ENCODE data around the gene INAVA.

INAVA gene

DNA sequence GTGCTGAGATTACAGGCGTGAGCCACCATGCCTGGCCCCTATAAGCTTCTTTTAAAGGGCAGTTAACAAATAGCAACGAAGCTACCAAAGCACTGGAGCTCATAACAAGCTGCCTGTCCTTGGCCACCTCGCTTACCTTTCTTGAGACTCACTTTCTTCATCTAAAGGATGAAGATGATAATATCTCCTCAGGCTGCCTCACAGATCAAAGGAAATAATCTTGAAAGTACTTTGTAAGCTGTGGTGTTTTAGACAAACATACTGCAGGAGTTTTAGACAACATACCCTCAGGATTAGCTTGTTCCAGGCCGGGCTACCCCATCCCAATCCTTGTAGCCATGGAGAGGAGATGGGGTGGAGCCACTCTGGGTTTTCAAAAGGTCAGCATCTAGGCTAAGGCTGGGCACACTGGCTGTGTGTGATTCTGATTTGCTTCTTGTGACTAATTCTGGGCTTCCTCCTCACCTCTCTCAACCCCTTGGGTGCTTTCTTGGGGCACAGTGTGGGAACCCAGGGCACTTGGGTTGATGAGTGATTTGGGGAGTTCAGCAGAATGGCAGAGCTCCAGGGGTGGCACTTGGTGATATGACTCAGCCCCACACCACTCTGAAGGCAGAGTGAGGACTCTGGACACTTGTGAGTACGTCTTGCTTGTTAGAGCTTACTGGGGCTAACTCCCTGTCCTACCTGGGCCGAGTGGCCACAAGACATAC, 16.7 kb upstream of the INAVA start:
- H3K36me3 ChIP-seq, result no peaks in the 10 kb centered on the region
- H3K27ac ChIP-seq, result no peak overlapping the region
- no peak overlapping the region for H3K4me3 ChIP-seq (ENCODE audit: low read depth, low read length)
- H3K9me3 ChIP-seq (ENCODE audit: severe bottlenecking), result no peaks in the 10 kb centered on the region
- peak; percentile 33 for DNase-seq
- TF ChIP-seq, protein P1, sequence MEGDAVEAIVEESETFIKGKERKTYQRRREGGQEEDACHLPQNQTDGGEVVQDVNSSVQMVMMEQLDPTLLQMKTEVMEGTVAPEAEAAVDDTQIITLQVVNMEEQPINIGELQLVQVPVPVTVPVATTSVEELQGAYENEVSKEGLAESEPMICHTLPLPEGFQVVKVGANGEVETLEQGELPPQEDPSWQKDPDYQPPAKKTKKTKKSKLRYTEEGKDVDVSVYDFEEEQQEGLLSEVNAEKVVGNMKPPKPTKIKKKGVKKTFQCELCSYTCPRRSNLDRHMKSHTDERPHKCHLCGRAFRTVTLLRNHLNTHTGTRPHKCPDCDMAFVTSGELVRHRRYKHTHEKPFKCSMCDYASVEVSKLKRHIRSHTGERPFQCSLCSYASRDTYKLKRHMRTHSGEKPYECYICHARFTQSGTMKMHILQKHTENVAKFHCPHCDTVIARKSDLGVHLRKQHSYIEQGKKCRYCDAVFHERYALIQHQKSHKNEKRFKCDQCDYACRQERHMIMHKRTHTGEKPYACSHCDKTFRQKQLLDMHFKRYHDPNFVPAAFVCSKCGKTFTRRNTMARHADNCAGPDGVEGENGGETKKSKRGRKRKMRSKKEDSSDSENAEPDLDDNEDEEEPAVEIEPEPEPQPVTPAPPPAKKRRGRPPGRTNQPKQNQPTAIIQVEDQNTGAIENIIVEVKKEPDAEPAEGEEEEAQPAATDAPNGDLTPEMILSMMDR (IDR thresholded peaks at IDR 0.05; ENCODE audit: low read depth, low read length), result no peak
- H3K27me3 ChIP-seq (ENCODE audit: insufficient read depth, low read depth, severe bottlenecking), result no peaks in the 10 kb centered on the region

DNA sequence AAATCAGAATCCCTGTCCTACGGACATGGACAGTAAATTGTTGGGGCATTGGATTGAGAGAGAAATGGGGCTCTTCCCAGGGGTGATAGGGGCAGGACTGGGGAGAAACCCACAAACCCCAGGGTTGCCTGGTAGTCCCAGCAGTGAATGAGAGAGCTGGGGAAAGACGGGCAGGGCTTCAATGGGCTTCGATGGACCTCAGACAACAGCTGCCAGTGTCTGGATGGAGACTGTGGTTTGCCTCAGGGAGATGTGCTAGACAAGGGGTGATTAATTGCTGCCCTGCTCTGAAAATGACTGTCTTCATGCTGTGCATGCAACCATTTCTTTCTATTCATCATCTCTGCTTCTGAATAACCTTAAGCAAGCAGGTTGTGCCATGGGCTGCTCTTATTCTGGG, 14.5 kb upstream of the INAVA start:
- Histone ChIP-seq H3K4me3 (ENCODE audit: low read depth, low read length) (no peak overlapping the region), H3K9me3 (ENCODE audit: severe bottlenecking) (no peaks in the 10 kb centered on the region), H3K36me3 (no peaks in the 10 kb centered on the region), H3K27ac (no peak overlapping the region), H3K27me3 (ENCODE audit: insufficient read depth, low read depth, severe bottlenecking) (no peaks in the 10 kb centered on the region)
- TF ChIP-seq, protein P1 (IDR thresholded peaks at IDR 0.05; ENCODE audit: low read depth, low read length), result no peak
- no peak for DNase-seq

DNA sequence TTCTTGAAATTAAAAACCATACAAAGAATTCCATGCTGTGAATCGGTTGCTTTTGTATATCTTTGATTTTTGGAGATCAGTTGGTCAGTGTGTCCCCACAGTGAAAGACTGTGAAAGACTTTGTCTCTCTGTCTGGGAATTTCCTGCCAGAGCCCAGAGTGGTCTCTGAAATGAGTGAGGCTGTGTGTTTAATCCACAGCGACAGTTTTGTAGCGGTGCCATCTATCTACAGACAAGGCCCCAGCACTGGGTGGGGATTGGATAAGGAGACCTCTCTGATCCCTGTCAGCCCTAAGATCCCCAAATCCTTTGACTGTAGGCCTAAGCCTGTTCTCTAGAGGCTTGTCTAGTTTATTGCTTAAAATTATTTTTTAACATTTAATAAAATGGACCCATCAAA, 11.6 kb upstream of the INAVA start:
- Histone ChIP-seq H3K36me3 (no peaks in the 10 kb centered on the region), H3K4me3 (ENCODE audit: low read depth, low read length) (no peak overlapping the region), H3K27ac (no peak overlapping the region), H3K27me3 (ENCODE audit: insufficient read depth, low read depth, severe bottlenecking) (no peaks in the 10 kb centered on the region), H3K9me3 (ENCODE audit: severe bottlenecking) (no peaks in the 10 kb centered on the region)
- DNase-seq, result peak; percentile 75
- TF ChIP-seq, protein P1 (IDR thresholded peaks at IDR 0.05; ENCODE audit: low read depth, low read length), result no peak

DNA sequence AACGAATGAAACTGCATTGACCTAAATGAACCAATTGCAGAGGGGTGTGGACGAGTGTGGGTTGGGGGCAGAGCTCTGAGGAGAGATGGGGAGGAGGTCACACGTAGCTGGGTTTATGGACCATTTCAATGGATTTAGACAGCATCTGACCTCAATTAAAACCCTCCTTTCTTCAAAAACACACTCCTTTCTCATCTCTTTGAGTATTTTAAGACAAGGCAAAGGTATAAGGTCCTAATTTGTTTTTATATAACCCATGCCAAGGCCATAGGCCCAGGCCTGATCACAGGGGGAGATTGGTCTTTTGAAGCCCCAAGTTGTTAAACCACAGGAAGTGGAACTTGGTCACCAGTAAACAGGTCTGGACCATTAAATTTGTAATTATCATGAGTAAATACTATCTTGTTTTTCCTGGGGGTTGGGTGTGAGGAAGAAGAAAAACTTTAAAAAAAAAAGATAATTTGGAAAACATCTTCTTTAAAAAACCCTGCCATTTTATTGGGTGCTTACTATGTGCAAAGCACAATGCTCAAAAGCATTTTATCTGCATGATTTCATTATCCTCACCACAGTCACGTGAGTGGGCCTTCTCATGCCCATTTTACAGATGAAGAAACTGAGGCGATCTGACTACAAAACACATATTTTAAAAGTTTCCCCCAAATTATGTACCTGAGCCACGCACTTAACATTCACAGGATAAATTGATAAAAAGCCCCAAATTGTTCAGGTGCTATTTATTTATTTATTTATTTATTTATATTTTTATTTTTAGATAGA, 8.9 kb upstream of the INAVA start:
- DNase-seq, result no peak
- H3K27me3 ChIP-seq (ENCODE audit: insufficient read depth, low read depth, severe bottlenecking), result no peaks in the 10 kb centered on the region
- no peaks in the 10 kb centered on the region for H3K36me3 ChIP-seq
- TF ChIP-seq, protein P1 (IDR thresholded peaks at IDR 0.05; ENCODE audit: low read depth, low read length), result no peak
- H3K9me3 ChIP-seq (ENCODE audit: severe bottlenecking), result no peaks in the 10 kb centered on the region
- H3K27ac ChIP-seq, result no peak overlapping the region
- H3K4me3 ChIP-seq (ENCODE audit: low read depth, low read length), result no peak overlapping the region

DNA sequence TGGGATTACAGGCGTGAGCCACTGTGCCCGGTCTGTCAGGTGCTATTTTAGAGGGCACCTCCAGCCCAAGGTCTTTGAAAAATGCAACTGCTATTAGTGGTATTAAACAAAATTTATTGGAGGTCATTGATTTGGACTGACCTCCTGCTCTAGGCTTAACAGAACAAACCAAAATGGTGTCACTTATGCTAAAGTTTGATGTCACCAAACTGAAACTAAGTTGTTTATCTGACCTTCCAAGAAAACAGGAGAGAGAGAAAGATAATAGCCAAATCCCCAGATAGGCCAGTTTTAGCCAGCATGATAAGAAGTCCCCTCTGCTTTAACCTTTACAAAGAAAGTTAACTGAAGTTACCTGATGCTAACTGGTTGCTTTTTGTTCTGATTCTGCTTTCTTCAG, 8.1 kb upstream of the INAVA start:
- no peak for DNase-seq
- H3K9me3 ChIP-seq (ENCODE audit: severe bottlenecking), result no peaks in the 10 kb centered on the region
- H3K4me3 ChIP-seq (ENCODE audit: low read depth, low read length), result no peak overlapping the region
- TF ChIP-seq, protein P1 (IDR thresholded peaks at IDR 0.05; ENCODE audit: low read depth, low read length), result no peak
- no peaks in the 10 kb centered on the region for H3K36me3 ChIP-seq
- H3K27me3 ChIP-seq (ENCODE audit: insufficient read depth, low read depth, severe bottlenecking), result no peaks in the 10 kb centered on the region
- no peak overlapping the region for H3K27ac ChIP-seq

Data from WERI-Rb-1 (cell line).